ENCODE measurements around the gene REELD1. TPM values are rescaled to one million over a fixed set of nuclear protein-coding genes. Genes with fewer than 3 reads are reported as not detected.

The REELD1 gene
- total and polyA plus RNA-seq, 9 of the 15 experiments (the other 6 are each of a cell fraction or from before 2014, with no cell fraction given): not detected

DNA sequence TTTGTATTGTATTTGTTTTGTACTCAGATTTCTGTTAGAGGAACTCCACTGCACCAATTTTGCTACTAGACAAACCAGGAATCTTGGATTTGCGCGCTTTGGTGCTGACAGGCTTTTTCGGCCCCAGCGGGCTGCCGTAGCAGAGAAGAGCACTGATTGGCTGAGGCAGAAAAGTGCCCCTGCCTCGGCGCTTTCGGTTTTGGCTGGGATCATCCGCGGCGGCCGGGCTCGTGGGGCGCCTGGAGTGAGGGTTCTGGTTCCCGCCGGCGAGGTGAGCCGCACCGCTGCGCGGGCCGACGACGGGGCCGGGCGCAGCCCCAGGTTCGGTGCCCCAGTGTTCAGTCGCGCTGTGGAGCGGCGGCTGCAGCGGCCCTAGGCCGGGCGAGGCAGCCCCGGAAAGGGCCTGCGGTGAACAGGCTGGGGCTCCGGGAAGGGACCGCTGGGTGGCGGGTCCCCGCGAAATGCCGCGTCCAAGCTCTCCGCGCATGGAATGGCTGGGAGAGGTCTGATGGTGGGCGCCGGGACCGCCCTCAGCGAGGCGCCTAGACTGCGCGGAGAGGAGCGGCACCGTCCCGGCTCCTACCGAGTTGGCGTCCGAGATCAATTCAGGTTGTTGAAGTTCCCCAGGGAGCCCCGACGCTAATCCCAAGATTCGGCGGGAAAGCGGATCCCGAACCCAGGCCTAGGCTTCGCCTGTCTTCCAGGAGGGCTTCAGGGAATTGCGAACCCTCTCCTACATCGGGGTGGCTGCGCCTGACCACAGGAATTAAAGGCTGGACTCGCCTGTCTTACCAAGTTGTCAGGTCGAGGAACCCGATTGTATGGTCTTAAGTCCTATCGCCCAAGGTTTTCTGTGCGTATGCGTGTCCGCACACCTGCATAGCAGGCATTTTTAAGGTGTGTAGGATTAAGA is 38.5 kb upstream of the REELD1 start, which contains the start of gene LSM6:
Gene LSM6, plus strand, starts transcription at position 178 of the 913 bp plus-strand sequence. CDS start 7,204 bp downstream, outside the sequence.
- peak; percentile 86 to 93 (median 88) for DNase-seq (ENCODE audit: extremely low read depth in 1 of 4, low spot score in 3 of 4)
- intact Hi-C loops (cut with micrococcal nuclease) (no loop called here), in situ Hi-C loops (cut with MboI) (no loop called here)
- BruUV-seq (replicated peaks): TSS peak; percentile 70
- peak within 1 kb of the TSS; percentile 97 for H2AFZ ChIP-seq (ENCODE audit: low read depth, low read length)
- H3K4me2 ChIP-seq (ENCODE audit: insufficient read depth, low read length): peak within 1 kb of the TSS; percentile 88
- peaks cover 41% of the 10 kb centered on the region for H3K79me2 ChIP-seq (ENCODE audit: control insufficient read depth, insufficient read depth, low read length)
- ChIA-PET CTCF (ENCODE audit: low intra/inter-chr PET ratio) (no interaction called here), POLR2A (interaction anchor here (0.5 kb wide), 1 partner anchor 29 kb away, joined by 3 read pairs; no protein-coding TSS in a partner anchor)
- peak; percentile 91 for FAIRE-seq
- H3K4me3 ChIP-seq: peak within 1 kb of the TSS; percentile 99
- no peaks in the 10 kb centered on the region; the same call in 1 of the 2 replicates for H4K20me1 ChIP-seq (replicated peaks; ENCODE audit: control insufficient read depth, insufficient read depth, low read length)
- under 1% methylated on average over 50 of the region's 75 CpGs for WGBS (ENCODE audit: insufficient coverage, low coverage, missing lambda C conversion rate)
- H3K9ac ChIP-seq (ENCODE audit: insufficient read depth in 1 of 2, low read depth in 2 of 2, low read length in 2 of 2): peak within 1 kb of the TSS; percentile 90 to 99
- no peaks in the 10 kb centered on the region for H3K9me1 ChIP-seq (ENCODE audit: control insufficient read depth, insufficient read depth, low read length)
- H3K27ac ChIP-seq (ENCODE audit: extremely low read depth, low read depth, low read length): peak within 1 kb of the TSS; percentile 82
- H3K9me3 ChIP-seq (replicated peaks; ENCODE audit: control insufficient read depth, insufficient read depth, low read depth, low read length): no peaks in the 10 kb centered on the region
- peaks cover 16% of the 10 kb centered on the region for H3K36me3 ChIP-seq (ENCODE audit: control insufficient read depth, insufficient read depth, low read length)
- H3K4me1 ChIP-seq (replicated peaks in 1 of 2; ENCODE audit: control insufficient read depth in 2 of 2, insufficient read depth in 2 of 2, low read length in 2 of 2): peaks cover 4 to 12% of the 10 kb centered on the region in 2 experiments; a peak in 3 of 5 replicates
- ATAC-seq: peak; percentile 93
- H3K27me3 ChIP-seq (ENCODE audit: control insufficient read depth in 2 of 2, insufficient read depth in 2 of 2, low read length in 2 of 2): no peaks in the 10 kb centered on the region
- TF ChIP-seq MYBL2 (IDR thresholded peaks at IDR 0.05; ENCODE audit: low read depth): no peak
- TF ChIP-seq MYBL2 (CRISPR knock-in tag; IDR thresholded peaks at IDR 0.05; ENCODE audit: borderline replicate concordance): no peak
- TF ChIP-seq, protein P1, sequence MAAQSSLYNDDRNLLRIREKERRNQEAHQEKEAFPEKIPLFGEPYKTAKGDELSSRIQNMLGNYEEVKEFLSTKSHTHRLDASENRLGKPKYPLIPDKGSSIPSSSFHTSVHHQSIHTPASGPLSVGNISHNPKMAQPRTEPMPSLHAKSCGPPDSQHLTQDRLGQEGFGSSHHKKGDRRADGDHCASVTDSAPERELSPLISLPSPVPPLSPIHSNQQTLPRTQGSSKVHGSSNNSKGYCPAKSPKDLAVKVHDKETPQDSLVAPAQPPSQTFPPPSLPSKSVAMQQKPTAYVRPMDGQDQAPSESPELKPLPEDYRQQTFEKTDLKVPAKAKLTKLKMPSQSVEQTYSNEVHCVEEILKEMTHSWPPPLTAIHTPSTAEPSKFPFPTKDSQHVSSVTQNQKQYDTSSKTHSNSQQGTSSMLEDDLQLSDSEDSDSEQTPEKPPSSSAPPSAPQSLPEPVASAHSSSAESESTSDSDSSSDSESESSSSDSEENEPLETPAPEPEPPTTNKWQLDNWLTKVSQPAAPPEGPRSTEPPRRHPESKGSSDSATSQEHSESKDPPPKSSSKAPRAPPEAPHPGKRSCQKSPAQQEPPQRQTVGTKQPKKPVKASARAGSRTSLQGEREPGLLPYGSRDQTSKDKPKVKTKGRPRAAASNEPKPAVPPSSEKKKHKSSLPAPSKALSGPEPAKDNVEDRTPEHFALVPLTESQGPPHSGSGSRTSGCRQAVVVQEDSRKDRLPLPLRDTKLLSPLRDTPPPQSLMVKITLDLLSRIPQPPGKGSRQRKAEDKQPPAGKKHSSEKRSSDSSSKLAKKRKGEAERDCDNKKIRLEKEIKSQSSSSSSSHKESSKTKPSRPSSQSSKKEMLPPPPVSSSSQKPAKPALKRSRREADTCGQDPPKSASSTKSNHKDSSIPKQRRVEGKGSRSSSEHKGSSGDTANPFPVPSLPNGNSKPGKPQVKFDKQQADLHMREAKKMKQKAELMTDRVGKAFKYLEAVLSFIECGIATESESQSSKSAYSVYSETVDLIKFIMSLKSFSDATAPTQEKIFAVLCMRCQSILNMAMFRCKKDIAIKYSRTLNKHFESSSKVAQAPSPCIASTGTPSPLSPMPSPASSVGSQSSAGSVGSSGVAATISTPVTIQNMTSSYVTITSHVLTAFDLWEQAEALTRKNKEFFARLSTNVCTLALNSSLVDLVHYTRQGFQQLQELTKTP (IDR thresholded peaks at IDR 0.05; ENCODE audit: low read depth in 1 of 2, partially characterized antibody in 2 of 2): no peak
- no peak for TF ChIP-seq STAT5B (CRISPR knock-in tag; IDR thresholded peaks at IDR 0.05)
- TF ChIP-seq HMGN3 (IDR thresholded peaks at IDR 0.05; ENCODE audit: borderline replicate concordance, extremely low read depth, insufficient read length, low read depth, low read length): peak; percentile 67
- TF ChIP-seq NCOA1 (IDR thresholded peaks at IDR 0.05; ENCODE audit: low read depth): no peak
- no peak for TF ChIP-seq NFIC (IDR thresholded peaks at IDR 0.05)
- TF ChIP-seq SMAD1 (IDR thresholded peaks at IDR 0.05; ENCODE audit: low read depth, low read length, partially characterized antibody): no peak
- TF ChIP-seq, protein P2, sequence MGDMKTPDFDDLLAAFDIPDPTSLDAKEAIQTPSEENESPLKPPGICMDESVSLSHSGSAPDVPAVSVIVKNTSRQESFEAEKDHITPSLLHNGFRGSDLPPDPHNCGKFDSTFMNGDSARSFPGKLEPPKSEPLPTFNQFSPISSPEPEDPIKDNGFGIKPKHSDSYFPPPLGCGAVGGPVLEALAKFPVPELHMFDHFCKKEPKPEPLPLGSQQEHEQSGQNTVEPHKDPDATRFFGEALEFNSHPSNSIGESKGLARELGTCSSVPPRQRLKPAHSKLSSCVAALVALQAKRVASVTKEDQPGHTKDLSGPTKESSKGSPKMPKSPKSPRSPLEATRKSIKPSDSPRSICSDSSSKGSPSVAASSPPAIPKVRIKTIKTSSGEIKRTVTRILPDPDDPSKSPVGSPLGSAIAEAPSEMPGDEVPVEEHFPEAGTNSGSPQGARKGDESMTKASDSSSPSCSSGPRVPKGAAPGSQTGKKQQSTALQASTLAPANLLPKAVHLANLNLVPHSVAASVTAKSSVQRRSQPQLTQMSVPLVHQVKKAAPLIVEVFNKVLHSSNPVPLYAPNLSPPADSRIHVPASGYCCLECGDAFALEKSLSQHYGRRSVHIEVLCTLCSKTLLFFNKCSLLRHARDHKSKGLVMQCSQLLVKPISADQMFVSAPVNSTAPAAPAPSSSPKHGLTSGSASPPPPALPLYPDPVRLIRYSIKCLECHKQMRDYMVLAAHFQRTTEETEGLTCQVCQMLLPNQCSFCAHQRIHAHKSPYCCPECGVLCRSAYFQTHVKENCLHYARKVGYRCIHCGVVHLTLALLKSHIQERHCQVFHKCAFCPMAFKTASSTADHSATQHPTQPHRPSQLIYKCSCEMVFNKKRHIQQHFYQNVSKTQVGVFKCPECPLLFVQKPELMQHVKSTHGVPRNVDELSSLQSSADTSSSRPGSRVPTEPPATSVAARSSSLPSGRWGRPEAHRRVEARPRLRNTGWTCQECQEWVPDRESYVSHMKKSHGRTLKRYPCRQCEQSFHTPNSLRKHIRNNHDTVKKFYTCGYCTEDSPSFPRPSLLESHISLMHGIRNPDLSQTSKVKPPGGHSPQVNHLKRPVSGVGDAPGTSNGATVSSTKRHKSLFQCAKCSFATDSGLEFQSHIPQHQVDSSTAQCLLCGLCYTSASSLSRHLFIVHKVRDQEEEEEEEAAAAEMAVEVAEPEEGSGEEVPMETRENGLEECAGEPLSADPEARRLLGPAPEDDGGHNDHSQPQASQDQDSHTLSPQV (IDR thresholded peaks at IDR 0.05): no peak
- TF ChIP-seq CBX3 (IDR thresholded peaks at IDR 0.05; ENCODE audit: borderline replicate concordance in 1 of 2, low read length in 2 of 2): peak in 1 of 2 experiments; percentile 18; a peak in 1 of 3 replicates

Data from K562 (cell line).